ENCODE measurements around the gene ASPSCR1. TPM values are rescaled to one million over a fixed set of nuclear protein-coding genes. Genes with fewer than 3 reads are reported as not detected.
A peak's percentile ranks its signal among the peaks of the same experiment; 100 is the strongest.

Gene ASPSCR1
- total and polyA plus RNA-seq, 2 of the 13 experiments (the other 11 are each of a cell fraction or from before 2014, with no cell fraction given) = 274 to 314 TPM

DNA sequence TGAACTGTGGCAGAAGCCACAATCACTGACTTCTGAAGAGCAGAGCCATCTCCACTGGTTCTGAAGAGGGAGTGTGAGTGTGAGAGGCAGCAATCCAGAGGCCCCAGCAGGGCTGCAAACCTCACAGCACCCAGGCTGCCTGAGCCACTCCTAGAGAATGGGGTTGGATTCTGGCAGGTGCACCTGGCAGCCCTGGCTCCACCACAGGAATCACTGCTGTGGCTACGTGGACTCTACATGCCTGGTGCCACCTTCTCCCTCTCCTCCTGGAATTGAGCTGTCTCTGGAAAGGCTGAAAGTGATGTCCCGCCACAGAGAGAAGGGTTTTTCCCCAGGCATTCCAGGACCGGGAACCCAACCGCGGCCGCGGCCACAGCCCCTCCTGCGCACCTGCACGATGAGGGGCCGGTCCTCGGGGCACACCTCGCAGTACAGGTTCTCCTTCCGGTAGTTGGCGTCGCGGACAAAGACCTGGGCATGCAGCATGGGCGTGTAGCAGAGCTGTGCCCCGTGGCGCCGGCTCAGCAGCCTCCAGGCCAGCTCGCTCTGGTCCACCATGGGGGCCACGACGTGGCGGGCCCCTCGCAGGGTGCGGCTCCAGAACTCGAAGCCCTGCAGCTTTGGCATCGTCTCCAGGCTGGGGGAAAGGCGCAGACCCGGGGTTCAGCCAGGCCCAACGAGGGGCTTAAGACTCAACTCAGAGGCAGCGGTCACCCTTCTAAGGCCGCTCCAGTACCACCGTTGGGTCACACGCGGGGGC lies 87.2 kb downstream of the ASPSCR1 start (continued):
- no peak for TF ChIP-seq HOXA9 (CRISPR knock-in tag; IDR thresholded peaks at IDR 0.05; ENCODE audit: borderline replicate concordance)
- TF ChIP-seq SRY (CRISPR knock-in tag; IDR thresholded peaks at IDR 0.05) = 0 out of 2 replicates have a peak, but pooled peaks have one; percentile 26
- 0 out of 2 replicates have a peak, but pooled peaks have one; percentile 53 for TF ChIP-seq ZZZ3 (CRISPR knock-in tag; IDR thresholded peaks at IDR 0.05; ENCODE audit: borderline replicate concordance)
- TF ChIP-seq, protein P1, sequence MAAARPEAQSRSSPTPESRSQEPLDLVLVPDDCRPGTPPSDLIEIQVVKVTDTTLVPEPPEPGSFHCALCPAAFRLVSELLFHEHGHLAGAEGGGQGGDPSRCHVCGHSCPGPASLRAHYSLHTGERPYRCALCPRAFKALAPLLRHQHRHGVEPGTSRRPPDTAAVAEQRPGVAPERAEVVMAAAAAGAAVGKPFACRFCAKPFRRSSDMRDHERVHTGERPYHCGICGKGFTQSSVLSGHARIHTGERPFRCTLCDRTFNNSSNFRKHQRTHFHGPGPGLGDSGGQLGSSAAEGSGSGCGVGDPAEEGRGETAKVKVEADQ (CRISPR knock-in tag; IDR thresholded peaks at IDR 0.05; ENCODE audit: borderline replicate concordance) = no peak
- no peak for TF ChIP-seq SRF (IDR thresholded peaks at IDR 0.05; ENCODE audit: low read depth, low read length)
- TF ChIP-seq ZNF557 (CRISPR knock-in tag; IDR thresholded peaks at IDR 0.05) = no peak
- no peak for TF ChIP-seq JUND (CRISPR knock-in tag; IDR thresholded peaks at IDR 0.05)
- TF ChIP-seq XRCC5 (optimal IDR thresholded peaks at IDR 0.05; ENCODE audit: low read length) = no peak
- no peak for TF ChIP-seq KAT8 (CRISPR knock-in tag; IDR thresholded peaks at IDR 0.05)
- no peak for TF ChIP-seq ZNF382 (CRISPR knock-in tag; IDR thresholded peaks at IDR 0.05; ENCODE audit: borderline replicate concordance)
- TF ChIP-seq ZBTB44 (CRISPR knock-in tag; IDR thresholded peaks at IDR 0.05) = no peak
- TF ChIP-seq SOX13 (IDR thresholded peaks at IDR 0.05) = no peak
- no peak for TF ChIP-seq SOX13 (CRISPR knock-in tag; conservative IDR thresholded peaks at IDR 0.05 in 1 of 2, IDR thresholded peaks at IDR 0.05 in 1 of 2)
- no peak for TF ChIP-seq SNAPC2 (CRISPR knock-in tag; IDR thresholded peaks at IDR 0.05)
- TF ChIP-seq TFDP1 (CRISPR knock-in tag; IDR thresholded peaks at IDR 0.05; ENCODE audit: borderline replicate concordance) = peak; percentile 50; the same call in 1 of the 2 replicates
- no peak; the same call in 1 of the 2 replicates for TF ChIP-seq ZSCAN29 (CRISPR knock-in tag; conservative IDR thresholded peaks at IDR 0.05)
- no peak for TF ChIP-seq CTCF (CRISPR knock-in tag; IDR thresholded peaks at IDR 0.05)
- TF ChIP-seq ZNF367 (CRISPR knock-in tag; IDR thresholded peaks at IDR 0.05; ENCODE audit: borderline replicate concordance) = no peak
- TF ChIP-seq FOXC1 (CRISPR knock-in tag; IDR thresholded peaks at IDR 0.05; ENCODE audit: borderline replicate concordance) = no peak
- TF ChIP-seq ZNF639 (CRISPR knock-in tag; conservative IDR thresholded peaks at IDR 0.05) = no peak
- TF ChIP-seq ZNF460 (CRISPR knock-in tag; IDR thresholded peaks at IDR 0.05; ENCODE audit: borderline replicate concordance) = no peak
- no peak for TF ChIP-seq MED13 (CRISPR knock-in tag; IDR thresholded peaks at IDR 0.05)
- no peak for TF ChIP-seq BCL6 (CRISPR knock-in tag; IDR thresholded peaks at IDR 0.05)
- no peak for TF ChIP-seq YY1 (IDR thresholded peaks at IDR 0.05; ENCODE audit: insufficient read depth, insufficient replicate concordance, low read depth, low read length)
